Stimulated activated CD8-positive, alpha-beta memory T cell treated with anti-CD3 and anti-CD28 coated beads, Interleukin-4, amount 100 ng/mL, for 48 hours (primary cell): ENCODE data around the gene DLG3.
"Not testable (repeated sequence)": the region's sequence is repeated elsewhere in the genome, so short reads cannot be mapped to it uniquely, and the experiment has no call there.

Source experiments
- DNase-seq: peaks from one replicate; pipeline ENCODE4 v3.0.0-alpha.2; 2020

Gene DLG3

DNA sequence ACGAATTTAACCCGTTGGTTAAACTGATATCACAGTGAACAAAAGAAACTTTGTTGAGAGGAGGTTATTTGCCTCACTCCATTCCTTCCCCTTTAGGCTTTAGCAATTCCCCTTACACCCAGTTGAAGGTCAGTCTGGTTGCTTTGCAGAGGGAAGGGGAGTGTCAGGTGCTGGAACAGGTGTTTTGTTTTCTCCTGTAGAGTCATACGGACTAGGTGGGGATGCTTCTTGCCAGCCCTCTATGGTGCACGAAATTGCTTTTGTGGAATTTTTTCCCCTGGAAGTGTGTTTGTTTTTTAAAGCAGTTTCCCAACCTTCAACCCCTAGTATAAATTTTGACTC lies 33.1 kb downstream of the DLG3 start:
- DNase-seq, result no peak

DNA sequence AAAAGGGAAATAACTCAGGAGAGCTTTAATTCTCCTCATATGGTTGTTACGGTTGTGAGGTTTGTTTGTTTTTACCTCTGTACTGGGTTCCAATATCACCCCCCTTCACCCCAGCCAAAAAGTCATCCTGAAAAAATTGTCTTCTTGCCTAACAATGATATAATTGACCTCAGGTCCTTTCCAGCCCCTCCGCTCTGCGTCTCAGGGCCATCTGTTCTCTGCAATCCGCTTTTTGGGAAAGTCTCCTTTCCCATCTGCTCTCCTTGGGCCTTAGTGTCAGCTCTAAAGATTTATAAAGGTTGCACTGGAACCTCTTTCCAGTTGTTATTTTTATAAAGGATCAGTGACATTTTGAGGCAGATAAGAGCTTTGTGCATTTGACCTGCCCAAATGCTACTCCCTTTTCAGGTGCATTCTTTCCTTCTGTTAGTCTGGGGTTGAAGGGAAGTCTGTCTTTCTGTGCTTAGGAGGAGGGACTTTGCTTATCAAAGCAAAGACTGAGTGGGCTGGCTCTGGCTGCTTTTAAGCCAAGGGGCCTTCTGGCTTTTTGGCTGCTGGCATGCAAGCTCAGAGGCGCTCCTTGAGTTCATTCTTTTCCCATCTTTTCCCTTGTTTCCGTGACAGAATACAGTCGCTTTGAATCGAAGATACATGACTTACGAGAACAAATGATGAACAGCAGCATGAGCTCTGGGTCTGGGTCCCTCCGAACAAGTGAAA lies 34.1 kb downstream of the DLG3 start:
- DNase-seq, result no peak

DNA sequence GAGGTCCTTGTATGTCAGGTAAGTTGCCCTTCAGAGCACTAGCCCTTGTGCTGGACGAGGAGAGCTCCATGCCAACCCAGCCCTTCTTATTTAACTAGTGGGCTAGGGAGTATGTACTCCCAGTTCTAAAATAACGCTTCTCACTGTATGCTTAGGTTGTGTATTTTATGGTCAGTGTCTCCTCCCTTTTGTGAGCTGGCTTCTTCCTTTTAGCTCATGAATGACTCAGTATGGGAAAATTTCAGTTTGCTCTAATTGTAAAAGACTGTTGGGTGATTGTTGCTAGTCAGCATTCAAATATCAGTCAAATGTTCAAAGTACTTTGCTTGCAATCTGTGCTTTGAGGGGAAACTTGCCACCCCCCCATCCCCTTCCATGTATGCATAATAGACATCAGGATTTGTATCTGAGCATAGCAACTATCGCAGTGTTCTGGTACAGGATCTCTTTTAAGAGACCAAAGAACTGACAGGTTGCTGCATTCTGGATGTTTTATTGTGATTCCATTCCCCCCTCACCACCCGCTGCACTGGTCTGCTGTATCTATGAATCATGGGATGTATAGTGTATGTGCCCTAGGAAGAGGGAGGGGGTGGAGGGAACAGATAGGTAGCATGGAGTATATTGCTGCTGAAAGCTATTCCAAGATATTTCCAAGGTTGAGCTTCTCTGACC lies 34.7 kb downstream of the DLG3 start:
- DNase-seq, result no peak

- DNase-seq, result no peak
Measured at GRCh38 chrX:70479922-70480659, 35.5 kb downstream of the DLG3 start.

- DNase-seq, result no peak
Measured at GRCh38 chrX:70480660-70481018, 36.0 kb downstream of the DLG3 start.

GRCh38 chrX:70481471-70482270 lies 37.0 kb downstream of the DLG3 start:
- DNase-seq, result no peak

GRCh38 chrX:70482300-70482699 lies 37.7 kb downstream of the DLG3 start:
- no peak for DNase-seq

- no peak for DNase-seq
Measured at GRCh38 chrX:70485466-70485865, 40.8 kb downstream of the DLG3 start.

DNA sequence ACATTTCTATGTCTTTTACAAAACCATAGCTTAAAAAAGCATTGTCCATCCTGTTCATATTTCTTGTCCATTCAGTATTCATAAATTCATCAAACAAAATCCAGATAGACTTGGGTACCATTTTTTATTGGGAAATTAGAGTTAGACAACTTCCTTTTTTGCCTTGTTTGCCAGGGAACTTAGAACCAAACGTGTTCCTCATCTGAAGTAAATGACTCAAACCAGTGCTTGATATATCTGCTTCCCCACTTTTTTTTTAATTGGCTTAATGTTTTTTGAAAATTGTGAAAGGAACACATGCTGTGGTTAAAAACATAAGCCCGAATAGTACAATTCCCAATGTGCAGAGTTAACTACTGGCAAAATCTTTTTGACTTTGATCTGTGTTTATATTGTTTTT lies 44.2 kb downstream of the DLG3 start:
- DNase-seq, result no peak

GRCh38 chrX:70494441-70494840 lies 49.8 kb downstream of the DLG3 start:
- DNase-seq, result peak; percentile 44

DNA sequence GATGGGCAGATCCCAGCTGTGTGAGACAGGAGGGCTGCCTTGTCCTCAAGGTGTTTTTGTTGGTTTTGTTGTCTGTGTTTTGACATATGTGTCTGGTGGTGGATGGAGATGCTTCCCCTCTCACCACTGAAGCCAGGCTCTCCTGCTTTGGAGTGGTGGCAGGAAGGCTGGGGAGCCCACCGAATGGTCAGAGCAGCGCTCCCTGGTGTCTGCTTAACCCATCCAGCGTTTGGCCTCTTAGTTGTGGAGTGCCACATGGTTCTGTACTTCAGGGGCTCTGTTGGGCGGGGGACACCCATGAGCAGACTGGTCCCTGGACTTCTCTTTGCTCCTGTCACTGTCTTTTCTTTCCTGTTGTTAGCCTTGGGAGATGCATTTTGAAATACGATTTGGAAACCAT lies 51.9 kb downstream of the DLG3 start:
- no peak for DNase-seq

GRCh38 chrX:70497026-70497425 lies 52.4 kb downstream of the DLG3 start:
- DNase-seq, result no peak

- no peak for DNase-seq
Measured at GRCh38 chrX:70498129-70498528, 53.5 kb downstream of the DLG3 start.

- no peak for DNase-seq
Measured at GRCh38 chrX:70500826-70501225, 56.2 kb downstream of the DLG3 start.

- DNase-seq, result peak; percentile 39
Measured at GRCh38 chrX:70504772-70505450, 60.3 kb downstream of the DLG3 start.

DNA sequence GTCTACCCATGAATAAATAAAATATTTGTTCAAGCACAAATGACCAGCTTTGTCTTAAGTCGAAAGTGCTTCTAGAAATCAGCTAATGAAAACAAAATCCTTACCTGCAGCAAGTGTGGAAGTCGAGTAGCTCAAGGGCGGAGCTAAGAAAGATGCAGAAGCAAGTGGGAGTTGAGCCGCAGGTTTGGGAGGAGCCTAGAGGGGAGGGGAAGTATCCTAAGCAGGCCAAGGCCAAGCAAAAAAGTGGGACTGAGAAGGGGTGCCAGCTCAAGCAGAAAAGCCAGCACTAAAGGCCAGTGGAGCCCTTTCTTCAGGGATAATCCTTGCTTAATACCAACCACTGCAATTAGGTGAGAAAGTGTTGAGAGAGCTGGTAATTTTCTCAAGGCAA lies 60.8 kb downstream of the DLG3 start:
- DNase-seq, result no peak

DNA sequence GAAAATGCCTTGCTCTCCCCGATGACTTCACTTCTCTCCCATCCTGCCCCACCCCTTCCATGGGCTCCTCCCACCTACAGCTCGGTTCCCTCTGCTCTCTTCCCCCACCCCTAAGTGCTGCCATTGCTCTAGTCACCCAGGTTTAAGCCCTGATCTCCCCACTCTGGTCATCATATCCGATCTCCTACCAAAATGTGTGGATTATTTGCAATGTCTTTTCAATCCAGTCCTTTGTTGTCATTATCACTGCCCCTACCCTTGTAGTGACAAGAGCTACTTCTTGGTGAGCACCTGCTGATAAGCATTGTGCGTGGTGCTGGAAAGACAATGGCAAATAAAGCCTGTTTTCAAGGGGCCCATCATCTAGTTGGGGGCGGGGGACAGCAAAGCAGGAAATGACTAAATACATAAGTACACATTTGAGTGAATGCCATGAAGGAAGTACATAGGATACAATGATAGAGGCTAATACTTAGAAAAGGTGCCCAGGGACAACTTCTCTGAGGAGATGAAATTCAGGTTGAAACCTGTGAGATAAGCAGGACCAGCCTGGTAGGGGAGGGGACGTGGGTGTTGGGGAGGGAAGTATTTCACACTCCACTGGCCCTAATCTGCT lies 63.8 kb downstream of the DLG3 start:
- DNase-seq, result peak; percentile 31

DNA sequence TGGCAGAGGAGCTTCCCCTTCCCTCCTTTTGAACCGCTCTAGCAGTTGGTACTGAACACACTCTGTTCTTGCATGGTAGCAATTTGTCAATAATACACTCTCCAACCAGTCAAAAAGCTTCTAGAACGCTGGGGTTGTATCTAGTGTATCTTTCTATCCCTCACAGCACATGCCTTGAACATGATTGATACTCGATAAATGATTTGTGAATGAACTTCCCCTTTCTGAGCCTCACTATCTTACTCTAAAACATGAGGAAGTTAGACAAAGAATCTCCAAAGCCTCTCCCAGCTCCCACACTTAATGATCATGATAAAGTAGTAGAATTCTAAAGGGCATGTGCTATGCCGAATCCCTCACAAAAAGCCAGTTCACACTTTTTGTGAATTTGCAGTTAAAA lies 64.4 kb downstream of the DLG3 start:
- no peak for DNase-seq

GRCh38 chrX:70515270-70515669 lies 70.6 kb downstream of the DLG3 start:
- not testable (repeated sequence) for DNase-seq

DNA sequence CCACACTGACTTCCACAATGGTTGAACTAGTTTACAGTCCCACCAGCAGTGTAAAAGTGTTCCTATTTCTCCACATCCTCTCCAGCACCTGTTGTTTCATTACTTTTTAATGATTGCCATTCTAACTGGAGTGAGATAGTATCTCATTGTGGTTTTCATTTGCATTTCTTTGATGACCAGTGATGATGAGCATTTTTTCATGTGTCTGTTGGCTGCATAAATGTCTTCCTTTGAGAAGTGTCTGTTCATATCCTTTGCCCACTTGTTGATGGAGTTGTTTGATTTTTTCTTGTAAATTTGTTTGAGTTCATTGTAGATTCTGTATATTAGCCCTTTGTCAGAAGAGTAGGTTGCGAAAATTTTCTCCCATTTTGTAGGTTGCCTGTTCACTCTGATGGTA lies 71.1 kb downstream of the DLG3 start:
- DNase-seq, result not testable (repeated sequence)

- no peak for DNase-seq
Measured at GRCh38 chrX:70525733-70526132, 81.1 kb downstream of the DLG3 start.

GRCh38 chrX:70527053-70527452 lies 82.4 kb downstream of the DLG3 start:
- DNase-seq, result no peak
